Stimulated activated CD4-positive, alpha-beta T cell treated with anti-CD3 and anti-CD28 coated beads, Interleukin-12 subunit alpha, Interleukin-12 subunit beta, amount 100 ng/mL, for 24 hours (primary cell): Measurements from ENCODE around the gene OR5K4.
"Not testable (repeated sequence)": the region's sequence is repeated elsewhere in the genome, so short reads cannot be mapped to it uniquely, and the experiment has no call there.

Experiments used
- DNase-seq, 2 experiments: peaks; one replicate each; pipeline ENCODE4 v3.0.0-alpha.2; 2020; ENCODE audit warnings: low read depth in 2 of 2

The OR5K4 gene

DNA sequence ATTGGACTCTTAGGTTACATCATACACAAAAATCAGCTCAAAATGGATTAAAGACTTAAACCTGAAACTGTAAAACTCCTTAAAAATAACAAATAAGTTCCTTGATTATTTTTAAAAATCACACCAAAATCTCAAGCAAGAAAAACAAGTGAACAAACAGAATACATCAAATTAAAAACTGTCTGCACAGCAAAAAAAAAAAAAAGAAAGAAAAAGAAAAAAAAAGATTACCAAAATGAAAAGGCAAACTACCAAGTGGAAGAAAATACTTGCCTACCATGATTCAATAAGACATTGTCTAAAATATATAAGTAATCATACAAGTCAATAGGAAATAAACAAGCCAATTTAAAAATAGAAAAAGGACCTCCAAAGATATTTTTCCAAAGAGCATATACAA is 17.5 kb downstream of the OR5K4 start:
- DNase-seq, result no peak

DNA sequence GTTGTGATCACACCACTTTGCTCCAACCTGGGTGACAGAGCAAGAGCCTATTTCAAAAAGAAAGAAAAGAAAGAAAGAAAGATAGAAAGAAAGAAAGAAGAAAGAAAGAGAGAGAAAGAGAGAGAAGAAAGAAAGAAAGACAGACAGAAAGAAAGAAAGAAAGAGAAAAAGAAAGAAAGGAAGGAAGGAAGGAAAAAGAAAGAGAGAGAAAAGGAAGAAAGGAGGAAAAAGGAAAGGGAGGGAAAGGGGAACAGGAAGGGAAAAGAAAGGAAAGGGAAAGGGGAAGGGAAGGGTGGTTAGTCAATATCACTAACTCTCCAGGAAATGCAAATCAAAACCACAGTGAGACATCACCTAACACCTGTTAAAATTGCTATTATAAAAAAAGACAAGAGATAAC is 18.2 kb downstream of the OR5K4 start:
- DNase-seq, result no peak

DNA sequence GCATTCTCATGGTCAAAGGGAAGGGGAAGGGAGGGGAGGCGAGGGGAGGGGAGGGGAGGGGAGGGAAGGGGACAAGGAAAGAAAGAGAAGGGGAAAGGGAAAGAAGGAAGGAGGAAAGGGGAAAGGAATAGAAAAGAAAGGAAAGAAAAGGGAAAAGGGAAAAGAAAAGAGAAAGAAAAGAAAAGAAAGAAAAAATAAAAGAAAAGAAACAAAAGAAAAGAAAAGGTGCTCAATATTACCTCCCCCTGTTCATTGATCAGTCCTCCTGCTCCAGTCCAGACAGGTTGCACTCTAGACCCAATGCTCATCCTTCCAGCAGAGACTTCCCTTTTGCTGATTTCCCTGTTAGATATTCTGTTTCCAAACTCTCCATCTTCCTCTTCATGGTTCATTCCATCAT is 18.8 kb downstream of the OR5K4 start:
- DNase-seq, result no peak

DNA sequence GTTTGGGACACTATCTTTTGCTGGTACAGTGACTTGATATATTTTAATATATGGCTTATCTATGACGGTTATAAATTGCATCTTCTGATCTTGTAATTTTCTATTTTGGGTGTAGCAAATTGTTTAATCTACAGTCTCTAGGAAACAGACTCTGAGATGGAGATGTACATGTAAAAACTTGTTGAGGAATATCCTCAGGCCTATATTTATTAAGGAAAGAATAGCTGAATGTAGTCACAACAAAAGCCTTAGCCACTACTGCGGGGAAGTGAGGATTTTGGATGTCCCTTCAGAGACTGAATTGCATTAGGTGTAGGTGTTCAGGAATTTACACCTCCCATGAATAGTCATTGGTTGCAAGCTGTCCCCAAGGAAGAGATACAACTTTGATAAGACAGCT is 23.0 kb downstream of the OR5K4 start:
- DNase-seq, result no peak

DNA sequence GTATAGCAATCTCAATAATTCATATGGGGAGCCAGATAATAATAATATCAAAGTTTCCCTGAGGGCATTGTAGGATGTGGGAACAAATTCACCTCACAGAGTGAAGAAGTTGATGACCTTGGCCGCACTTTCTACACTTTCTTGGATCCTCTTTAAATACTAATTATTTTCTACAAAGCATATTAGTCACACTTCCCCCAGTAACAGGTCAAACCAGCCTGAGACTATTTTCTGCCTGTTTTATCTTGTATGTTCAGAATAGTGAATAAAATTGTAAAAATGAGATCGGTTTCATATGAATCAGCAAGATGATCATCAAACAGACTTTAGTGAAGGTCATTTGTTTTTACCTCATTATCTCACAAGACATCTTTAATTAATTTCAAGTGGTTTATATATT is 34.5 kb downstream of the OR5K4 start:
- no peak for DNase-seq

DNA sequence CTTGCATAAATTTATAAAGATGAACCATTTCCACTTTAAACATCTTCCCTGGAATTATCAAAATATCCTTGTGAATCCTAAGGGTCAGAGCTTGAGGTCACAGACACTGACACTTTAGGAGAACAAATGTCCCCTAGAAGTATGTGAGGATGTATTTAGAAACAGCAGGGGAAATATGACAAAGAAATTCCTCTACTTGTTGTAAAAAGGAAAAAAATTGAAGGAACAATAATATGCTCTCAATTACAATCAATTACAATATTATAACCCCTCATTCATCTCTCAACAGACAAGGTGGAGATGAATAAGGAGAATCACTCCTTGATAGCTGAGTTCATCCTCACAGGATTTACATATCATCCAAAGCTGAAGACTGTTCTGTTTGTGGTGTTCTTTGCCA is 36.7 kb downstream of the OR5K4 start, which contains the start of gene OR5K3:
Gene OR5K3 (plus strand): TSS at position 301 of the 400 bp plus-strand sequence. CDS start 0 bp downstream, at position 301.
- no peak for DNase-seq

DNA sequence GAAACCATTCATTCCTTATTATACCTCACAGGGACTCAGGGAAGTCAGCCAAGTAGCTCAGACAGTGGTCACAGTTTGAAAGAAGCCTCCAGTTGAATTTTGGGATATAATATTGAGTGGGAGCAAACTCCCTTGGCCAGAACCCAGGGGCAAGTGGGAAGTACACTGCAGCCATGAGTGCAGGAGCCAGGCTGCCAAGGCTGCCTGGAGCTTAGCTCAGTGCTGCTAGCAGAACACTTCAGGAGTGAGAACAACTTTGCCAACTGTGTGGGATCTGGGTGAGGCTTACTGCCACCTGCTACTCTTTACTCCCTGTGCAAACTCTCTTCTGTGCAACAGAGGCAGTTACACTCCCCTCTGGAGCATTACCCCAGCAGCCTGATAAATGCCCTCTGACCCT is 41.4 kb downstream of the OR5K4 start:
- no peak for DNase-seq

DNA sequence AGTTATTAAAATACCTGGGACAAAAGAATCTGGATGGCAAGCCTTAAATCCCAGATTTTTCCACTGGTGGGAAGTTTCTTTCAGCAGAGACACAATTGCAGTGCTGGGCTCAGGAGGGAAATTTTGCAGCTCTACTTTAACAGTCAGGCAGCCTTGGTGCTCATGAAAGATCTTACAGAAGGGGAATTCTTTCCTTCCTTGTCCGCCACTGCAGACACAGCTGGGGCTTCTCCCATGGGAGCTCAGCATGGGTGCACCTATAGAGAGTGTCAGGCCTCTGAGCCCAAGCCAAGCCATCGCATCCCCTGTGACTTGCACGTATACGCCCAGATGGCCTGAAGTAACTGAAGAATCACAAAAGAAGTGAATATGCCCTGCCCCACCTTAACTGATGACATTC is 42.8 kb downstream of the OR5K4 start:
- not testable (repeated sequence) for DNase-seq

DNA sequence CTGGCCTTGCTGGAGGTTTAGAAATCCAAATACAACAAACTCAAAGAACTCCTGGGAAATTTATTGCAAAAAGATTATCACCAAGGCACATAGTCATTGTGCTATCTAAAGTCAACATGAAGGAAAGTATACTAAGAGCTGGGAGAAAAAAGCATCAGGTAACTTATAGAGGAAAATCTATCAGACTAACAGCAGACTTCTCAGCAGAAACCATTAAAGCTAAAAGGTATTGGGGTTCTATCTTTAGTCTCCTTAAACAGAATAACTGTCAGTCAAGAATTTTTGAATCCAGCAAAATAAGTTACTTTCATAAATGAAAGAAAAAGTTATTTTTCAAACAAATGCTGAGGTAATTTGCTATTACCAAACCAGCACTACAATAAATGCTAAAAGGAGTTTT is 44.9 kb downstream of the OR5K4 start:
- no peak for DNase-seq

DNA sequence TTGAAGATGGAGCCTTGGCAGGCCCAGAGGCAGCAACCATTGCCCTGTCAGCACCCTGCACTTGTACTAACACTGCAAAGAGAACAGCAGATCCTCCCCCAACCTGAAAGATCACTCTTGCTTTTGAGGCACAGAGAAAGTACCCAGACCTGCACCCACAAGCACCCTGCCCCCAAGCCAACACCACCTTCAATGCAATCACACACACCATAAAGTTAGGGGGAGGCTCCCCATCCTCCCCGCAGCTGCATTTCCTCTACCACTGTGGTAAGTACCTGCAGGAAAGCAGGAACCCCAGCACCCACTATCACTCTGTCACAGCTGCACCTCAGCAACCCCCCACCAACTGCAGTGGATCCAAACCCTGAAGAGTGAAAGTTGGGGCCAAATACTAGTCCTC is 48.9 kb downstream of the OR5K4 start:
- no peak for DNase-seq

DNA sequence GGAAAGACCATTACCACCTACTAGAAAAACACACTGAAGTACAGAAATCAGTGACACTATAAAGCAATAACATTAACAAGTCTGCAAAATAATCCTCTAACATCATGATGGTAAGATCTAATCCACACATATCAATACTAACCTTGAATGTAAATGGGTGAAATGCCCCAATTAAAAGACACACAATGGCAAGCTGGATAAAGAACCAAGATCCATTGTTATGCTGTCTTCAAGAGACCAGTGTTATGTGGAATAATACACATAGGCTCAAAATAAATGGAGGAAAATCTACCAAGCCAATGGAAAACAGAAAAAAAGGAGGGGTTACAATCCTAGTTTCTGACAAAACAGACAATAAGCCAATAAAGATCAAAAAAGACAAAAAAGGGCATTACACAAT is 50.4 kb downstream of the OR5K4 start:
- DNase-seq, result no peak
